CD4-positive, alpha-beta T cell treated with Interleukin-4 for 1 hour (primary cell): ENCODE data around the gene SEMA3E.
"Not testable (repeated sequence)": the region's sequence is repeated elsewhere in the genome, so short reads cannot be mapped to it uniquely, and the experiment has no call there.

ENCODE experiments used
- DNase-seq, 2 donors: peaks; one replicate each; pipeline ENCODE4 v3.0.0-alpha.2; 2020 to 2022

Gene SEMA3E

DNA sequence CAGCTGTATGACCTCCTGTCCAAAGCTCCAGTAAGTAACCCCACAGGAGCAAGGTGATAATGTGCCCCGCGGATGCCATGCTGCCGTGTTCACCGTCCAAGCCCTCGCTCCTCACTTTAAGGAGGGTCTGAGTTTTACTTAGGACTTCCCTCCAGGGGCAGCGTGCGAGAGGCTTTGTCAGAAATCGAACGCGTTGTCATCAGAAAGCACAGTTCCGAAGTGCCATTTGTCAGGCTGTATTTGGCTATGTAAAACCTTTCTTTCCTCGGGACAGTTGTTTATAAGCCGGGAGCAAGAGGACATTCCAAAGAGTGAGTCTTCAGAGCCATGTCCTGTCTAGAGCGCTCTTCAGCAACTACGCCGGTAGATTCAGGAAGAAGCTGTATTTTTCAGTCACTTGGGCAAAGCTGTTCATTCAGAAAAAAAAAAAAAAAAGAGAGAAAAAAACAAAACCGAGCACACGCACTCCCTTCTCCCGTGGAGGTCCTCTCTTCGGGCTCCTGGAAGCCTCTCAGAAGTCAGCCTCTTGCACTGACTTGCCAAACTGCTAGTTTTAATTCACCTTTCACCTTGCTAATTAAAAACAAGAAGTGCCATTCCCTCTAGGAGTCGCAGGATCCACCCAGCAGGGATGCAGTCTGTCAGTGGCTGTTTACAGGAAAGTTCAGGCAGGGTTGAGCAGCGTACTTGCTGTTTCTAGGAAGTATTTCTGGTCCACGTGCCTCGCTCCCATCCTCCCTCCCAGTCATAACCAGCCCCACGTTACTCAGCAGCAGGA lies at the start of gene SEMA3E:
Gene SEMA3E, minus strand, starts transcription at position 676 of the 778 bp plus-strand sequence.
- no peak for DNase-seq

DNA sequence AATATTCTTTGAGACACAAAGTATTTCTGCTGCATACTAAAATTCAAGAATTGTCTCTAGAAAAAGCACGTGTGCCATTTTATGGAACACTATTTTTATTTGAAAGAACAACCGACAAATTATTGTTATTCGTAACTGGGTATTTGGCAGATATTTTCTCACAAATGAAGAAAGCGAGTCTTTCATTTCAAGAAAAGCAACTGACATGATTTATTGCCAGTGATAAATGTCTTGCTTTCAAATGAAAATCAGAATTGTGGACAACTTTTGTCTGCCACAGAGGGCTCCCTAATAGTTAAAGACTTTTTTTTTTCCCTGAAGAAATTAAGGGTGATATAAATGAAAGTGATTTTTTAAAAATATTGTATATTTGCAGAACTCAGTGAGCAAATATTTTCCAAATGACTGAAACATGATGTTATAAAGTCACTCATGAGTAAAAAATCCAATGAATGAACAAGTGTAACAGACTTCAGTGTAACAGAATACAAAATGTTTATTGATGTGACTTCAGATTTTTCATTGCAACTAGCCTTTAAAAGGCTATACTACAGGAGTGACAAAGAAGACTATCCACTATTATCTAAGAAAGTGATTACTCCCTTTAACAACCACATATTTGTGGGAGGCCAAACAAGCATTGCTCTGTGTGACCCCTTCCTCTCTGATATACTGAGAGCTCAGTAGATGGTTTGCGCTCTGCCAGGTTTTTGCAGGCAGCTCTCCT lies 49.0 kb upstream of the SEMA3E start:
- DNase-seq, result no peak

DNA sequence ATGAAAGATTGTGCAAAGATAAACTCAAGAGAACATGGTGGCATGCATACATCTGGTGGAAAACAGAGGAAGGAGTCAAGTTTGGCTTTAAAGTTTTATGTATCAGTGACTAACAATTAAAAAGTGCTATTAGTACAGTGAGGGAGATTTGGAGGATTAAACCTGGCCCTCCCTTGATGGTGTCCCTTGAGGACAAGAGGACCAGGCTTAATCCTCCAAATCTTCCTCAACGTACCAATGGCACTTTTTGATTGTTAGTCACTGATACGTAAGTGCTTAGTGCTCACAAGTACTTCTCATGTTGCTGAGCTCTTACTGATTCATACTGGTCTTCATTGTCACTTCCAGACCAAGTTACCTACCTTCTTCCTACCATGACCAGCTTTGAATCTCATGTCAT lies 47.2 kb upstream of the SEMA3E start:
- no peak for DNase-seq

DNA sequence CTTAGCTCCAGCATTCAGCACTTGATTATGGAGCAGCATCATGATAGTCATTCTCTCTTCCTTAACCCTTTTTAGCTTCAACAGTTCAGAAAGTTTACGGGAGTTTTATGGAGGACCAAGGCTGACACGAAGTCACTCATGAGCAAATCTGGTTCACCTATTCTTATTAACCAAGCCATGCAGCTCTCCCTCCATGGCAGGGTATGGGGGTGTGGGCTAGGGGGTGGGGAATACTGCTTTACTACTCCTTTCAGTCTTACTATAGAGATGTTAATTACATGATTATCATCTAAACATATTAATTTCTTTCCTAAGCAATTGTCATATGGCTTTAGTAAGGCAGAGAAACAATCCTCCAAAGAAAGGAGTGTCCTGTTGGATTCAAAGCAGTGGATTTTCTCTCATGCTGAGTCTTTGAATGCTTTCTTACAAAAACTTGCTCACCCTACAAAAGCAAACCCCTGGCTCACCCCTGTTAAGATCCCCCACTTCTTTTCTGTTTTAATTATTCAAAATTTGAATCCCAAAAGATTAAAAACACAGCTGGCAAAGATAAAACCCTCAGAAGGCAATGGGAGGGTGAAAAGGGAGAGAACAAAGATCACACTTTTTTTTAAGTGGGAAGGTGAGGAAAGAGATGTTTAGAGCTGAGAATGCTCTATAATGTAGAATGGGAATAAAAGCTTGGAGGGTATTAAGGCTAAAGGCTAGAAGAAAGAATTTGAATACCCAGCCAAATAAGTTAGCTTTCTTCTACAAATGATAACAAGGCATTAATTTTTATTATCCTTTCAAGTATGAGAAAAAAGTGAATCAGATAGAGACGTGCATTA lies 46.4 kb upstream of the SEMA3E start:
- DNase-seq, result no peak

DNA sequence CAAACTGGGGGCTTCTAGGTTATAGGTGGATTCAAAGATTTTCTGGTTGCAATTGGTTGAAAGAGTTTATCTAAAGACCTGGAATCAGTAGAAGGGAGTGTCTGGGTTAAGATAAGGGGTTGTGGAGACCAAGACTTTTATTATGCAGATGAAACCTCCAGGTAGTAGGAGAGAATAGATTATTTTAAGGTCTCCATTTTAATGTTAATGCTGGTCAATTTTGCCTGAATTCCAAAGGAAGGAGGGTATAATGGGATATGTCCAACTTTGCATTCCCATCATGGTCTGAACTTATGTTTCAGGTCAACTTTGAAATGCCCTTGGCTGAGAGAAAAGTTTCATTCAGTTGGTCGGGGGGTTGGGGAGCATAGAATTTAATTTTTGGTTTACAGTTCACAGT lies 44.3 kb upstream of the SEMA3E start:
- no peak for DNase-seq

DNA sequence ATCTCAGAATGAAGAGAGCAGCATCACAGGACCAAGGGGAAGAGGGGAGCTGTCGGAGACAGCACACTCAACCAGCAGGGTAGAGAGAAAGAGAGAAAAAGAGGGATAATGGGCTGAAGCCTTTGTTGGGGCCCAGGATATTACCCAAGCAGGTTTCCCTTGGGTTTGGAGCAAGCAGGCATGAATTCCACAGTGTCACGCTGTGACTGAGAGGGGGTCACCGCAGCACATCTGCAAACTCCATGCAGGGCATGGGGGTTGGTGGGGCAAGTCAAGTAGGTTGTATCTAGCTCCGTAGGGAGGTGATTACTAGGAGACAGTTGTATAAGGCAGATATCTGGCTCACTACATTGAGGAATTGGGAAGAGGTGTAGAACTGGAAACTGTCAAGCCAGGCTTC lies 42.2 kb upstream of the SEMA3E start:
- DNase-seq, result no peak

DNA sequence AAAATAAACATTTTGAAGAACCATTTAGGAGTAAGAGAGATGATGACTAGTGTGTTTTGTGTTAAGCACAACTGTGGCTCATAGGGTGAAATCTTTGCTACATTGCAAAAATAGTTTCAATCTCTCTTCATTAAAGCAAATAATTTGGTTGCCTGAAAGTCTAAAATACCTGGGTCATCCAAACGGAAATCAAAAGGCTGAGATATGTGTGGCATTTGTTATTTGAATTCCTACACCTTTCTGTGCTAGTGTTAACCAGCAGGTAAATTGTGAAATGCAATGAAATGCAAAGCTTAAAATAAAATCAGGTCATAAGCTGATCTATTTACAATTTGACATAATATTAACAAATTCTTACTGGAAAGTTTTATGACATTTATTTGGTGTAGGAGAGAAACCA lies 40.9 kb upstream of the SEMA3E start:
- DNase-seq, result no peak

DNA sequence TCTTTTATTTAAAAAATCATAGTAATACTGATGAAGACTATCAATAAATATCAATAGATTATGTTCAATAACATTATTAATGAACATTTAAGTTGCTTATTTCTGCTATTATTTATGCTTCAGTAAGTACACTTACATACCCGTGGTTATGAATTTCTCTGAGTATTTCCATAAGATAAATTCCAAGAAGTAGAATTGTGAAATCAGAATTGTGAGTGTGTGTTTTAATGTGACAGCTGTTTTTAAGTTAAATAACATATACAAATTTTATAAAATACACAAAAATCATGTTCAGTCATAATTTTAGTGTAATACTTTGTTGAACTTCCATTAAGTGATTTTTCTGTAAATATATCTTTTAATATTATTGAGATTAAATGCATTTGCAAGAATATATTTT lies 37.5 kb upstream of the SEMA3E start:
- DNase-seq, result no peak

DNA sequence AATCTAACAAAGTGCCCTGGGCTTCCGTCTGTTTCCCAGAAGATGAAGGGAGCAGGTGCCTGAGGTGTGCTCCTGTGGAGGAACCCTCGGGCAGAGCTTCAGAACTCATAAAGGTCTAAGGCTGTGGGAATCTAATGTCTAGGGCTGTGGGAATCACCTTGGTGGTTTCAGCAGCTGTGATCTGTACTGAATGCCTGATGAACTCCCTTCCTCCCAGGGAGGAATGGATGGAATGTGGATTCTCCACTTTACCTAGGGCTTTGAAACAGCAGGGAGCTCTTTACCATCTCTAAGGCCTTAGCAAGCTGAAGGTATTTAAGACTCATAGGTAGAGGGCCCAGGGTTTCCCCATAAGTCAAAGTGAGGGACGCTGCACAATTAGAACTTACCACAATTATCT lies 36.0 kb upstream of the SEMA3E start:
- no peak for DNase-seq

DNA sequence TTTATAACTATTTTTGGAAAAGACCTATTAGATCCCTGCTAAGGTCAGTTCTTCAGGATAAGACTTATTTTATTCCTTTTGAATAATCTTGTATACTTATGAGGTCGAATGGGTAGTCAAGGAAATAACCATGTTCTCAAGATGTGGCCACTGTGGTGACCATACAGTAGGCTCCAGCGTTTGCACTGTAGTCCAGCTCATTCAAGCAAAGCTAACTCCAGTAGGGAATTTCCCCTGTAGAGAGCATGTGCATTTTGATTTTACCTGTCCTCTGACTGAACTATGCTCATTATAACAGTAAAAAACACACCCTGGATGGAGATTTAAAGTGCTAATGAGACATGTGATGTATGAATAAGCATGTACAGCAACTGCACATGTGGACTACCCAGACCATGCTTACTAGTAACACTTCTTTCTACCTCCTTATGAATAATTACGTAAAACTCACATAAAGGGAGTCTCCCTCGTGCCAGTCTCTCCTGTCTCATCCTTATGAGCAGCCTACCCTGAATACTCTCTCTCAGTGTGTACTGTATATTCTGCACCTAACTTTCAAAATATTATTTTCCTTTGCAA lies 32.4 kb upstream of the SEMA3E start:
- DNase-seq, result no peak

DNA sequence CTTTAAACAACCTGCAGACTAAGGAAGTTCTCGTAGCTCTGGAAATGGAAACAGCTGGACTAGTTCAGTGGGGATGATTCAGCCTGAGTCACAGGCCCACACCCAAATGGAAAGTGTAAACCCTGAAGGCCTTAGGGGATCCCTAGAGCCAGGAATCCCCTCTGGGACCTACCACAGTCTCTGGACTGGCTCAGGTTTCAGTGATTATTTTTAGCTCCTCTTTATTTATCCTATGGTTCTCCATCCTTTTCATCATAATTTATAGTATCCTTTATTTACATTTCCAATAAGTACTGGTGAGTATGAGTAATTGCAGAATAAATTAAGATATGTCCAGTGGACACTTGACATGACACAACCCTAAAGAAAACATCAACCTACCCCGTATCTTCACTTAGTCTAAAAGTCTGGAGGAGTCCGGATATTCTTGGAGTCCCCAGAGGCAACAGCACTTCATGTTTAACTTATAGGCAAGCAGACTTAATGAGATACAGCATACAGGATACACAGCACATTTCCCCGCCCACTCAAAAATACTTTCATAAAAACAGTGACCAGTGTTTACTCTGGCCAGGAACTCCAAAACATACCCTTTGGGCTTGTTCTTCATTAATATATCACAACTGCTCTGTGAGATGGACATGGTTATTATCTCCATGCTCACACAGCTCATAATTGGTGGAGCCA lies 28.4 kb upstream of the SEMA3E start:
- no peak for DNase-seq

DNA sequence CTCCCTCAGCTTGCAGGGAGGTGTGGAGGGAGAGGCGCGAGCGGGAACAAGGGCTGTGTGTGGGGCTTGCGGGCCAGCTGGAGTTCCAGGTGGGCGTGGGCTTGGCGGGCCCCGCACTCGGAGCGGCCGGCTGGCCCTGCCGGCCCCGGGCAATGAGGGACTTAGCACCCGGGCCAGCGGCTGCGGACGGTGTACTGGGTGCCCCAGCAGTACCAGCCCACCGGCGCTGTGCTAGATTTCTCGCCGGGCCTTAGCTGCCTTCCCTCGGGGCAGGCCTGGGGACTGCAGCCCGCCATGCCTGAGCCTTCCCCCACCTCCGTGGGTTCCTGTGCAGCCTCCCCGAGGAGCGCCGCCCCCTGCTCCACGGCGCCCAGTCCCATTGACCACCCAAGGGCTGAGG lies 24.4 kb upstream of the SEMA3E start:
- DNase-seq, result not testable (repeated sequence)

DNA sequence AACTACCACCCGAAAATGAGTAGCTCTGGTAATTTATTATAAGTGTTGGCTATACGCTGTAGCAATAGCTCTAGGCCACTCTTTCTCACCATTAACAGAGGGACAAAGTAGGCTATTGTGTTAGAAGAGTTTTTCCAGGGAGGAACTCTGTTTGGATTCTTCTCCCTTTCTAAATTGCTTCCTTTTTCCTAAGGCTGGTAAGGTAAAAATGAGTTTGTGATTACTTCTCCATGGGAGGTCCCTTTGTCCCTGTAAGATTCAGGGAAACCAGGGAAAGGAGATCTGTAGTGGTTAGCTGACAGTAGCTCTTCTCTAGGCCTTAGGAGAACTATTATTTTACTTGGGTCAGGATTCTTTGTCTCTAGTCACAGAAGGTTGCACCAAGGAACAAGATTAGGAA lies 23.2 kb upstream of the SEMA3E start:
- no peak for DNase-seq

DNA sequence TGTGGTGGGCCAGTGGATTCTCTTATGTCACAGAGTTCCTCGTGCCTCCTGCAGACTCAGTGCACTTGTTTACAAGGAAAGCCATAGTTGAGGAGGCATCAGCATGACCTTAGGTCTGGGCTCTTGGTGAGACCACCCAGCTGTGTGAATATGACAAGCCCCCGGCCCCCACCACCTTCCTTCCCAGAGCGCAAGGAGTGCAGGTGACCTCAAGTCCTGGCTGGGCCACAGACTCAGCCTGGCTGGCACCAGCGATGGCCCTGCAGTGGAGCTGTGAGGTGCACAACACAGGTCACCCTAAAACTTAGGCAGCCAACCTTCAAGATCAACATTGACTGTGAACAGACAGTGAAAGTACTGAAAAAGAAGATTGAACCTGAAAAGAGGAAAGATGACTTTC lies 14.2 kb upstream of the SEMA3E start:
- DNase-seq, result no peak

DNA sequence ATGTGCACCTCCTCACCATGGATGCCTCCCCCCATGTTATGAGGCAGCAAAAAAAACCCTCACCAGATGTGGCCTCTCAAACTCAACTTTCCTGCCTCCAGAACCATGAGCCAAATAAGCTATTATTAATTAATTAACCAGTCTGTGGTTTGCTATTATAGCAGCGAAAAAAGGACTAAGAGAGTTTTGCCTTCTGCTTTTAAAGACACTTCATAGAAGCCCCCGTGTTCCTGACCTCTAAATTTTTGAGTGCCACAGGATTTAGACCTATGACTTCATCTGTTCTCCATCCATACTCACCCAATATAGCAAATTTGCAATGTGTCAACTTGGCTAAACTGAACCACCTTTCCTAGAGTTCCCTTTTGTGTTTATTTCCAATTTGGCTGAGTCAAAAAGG lies 9.2 kb upstream of the SEMA3E start:
- no peak for DNase-seq

DNA sequence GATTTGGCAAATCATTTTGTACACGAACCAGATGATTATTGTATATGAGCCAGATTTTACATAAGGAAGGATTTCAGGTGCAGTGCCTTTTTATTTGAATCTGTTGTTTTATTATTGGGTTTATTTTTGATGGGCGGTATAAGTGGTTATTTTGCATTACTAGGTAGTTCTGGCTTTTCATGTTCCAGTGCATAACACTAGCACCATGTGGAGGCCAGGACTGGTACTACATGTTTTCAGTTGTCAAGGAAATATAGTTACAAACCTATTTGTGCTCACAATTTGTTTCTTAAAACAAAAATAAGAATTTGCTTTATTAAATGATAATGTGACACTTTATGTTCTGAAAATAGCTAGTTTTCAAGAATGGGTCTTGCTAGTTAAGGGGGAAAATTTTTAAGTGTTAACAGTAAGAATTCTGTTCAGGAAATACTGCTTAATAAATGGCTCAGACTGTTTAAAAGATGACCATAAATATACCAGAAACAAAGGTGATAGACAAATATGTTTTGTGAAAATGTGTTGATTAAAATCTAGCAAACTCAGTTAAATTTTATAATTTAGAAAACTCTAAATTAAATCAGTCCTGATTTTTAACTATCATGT lies 7.1 kb upstream of the SEMA3E start:
- DNase-seq, result no peak

DNA sequence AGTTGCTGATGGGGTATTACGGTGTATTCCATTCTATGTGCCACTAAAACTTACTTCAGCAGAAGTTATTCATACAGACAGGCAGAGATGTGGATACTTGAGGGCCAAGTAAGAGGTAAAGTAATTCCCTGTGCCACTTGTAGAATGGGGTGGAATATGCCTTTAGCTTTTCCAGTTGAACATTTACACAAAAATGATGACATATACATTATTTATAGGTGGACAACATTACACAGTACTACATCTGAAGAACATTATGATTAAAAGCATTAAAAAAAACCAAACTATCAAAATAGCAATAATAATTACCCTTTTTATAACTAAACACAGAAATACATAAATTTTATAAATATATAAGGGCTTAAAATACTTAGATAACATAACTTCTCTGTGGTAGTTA lies 3.5 kb upstream of the SEMA3E start:
- DNase-seq, result no peak

DNA sequence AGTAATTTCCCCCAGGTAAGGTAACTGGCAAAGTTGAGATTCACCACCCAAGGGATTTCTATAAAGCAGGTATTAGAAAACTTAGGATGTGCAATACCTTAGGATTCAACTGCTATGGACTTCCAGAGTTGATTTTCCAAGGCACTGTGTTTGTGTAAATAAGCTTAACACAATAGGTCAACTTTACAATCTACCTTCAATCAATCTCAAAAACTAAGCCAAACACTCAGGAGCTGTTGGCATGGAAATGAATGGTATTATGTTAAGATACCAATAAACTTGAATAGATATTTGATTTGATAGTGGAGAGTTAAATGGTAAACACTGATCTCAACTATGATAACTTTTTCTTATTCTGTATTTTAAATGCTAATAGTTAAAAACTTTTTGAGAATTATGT lies 762 bp upstream of the SEMA3E start:
- no peak for DNase-seq

DNA sequence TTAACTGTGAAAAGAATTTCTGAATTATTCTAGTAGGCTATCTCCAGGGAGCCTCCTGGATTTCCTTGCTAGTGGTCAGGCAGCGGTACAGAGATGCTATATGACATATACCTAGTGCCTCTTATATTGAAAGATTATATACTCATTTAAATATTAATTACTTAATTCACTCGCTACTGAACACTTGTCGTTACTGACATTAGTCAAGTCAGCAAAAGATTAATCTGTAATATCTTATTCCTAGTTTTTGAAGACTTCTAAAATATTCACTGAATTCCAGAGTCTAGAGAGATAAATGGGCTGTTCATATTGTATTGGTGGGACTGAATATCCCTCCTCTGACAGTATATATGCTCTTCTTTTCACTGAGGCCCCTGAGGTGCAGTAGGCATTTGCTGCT lies 2.9 kb downstream of the SEMA3E start:
- DNase-seq, result no peak

DNA sequence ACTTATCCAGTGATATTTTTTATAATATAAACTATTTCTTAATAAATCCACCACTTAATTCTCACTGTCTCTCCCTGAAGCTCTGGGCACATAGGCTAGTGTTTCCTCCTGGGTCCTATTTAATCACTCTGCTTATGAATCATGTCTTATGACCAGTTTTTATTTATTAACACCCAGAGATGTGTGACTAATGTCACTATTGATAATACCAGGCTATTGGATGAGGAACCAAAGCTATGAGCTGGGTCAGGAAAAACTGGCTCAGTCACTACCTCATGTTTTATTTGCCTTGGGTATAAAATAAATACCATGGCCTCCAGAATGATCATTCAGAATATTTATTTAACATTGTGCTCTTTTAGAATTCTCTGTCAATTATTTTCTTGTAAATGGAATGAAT lies 5.2 kb downstream of the SEMA3E start:
- DNase-seq, result no peak

DNA sequence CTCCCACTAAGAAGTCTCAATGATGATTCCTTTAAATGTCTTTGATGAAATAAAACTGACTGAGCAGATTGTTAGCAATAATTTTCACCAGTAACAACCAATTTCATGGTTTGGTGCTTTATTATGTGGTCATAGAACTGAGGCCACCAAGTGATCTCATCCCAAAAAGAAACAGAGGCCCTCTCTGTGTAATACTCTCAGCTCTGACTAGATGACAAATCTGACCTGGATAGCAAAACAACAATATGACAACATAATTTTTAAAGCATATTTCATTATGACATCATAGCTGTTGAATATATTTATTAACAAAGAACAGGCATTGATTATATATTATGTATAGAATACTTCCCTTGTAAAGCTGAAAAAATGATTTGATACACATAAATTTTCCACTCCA lies 5.9 kb downstream of the SEMA3E start:
- no peak for DNase-seq
